Stimulated activated CD8-positive, alpha-beta memory T cell treated with anti-CD3 and anti-CD28 coated beads, Interleukin-12 subunit alpha, Interleukin-12 subunit beta, amount 100 ng/mL, for 1 hour (primary cell): Measurements from ENCODE around the gene SLC13A1.
"Not testable (repeated sequence)": the region's sequence is repeated elsewhere in the genome, so short reads cannot be mapped to it uniquely, and the experiment has no call there.

Source experiments
- DNase-seq: peaks from one replicate; pipeline ENCODE4 v3.0.0-alpha.2; 2020; ENCODE audit warnings: low read depth

Gene SLC13A1, protein sequence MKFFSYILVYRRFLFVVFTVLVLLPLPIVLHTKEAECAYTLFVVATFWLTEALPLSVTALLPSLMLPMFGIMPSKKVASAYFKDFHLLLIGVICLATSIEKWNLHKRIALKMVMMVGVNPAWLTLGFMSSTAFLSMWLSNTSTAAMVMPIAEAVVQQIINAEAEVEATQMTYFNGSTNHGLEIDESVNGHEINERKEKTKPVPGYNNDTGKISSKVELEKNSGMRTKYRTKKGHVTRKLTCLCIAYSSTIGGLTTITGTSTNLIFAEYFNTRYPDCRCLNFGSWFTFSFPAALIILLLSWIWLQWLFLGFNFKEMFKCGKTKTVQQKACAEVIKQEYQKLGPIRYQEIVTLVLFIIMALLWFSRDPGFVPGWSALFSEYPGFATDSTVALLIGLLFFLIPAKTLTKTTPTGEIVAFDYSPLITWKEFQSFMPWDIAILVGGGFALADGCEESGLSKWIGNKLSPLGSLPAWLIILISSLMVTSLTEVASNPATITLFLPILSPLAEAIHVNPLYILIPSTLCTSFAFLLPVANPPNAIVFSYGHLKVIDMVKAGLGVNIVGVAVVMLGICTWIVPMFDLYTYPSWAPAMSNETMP

DNA sequence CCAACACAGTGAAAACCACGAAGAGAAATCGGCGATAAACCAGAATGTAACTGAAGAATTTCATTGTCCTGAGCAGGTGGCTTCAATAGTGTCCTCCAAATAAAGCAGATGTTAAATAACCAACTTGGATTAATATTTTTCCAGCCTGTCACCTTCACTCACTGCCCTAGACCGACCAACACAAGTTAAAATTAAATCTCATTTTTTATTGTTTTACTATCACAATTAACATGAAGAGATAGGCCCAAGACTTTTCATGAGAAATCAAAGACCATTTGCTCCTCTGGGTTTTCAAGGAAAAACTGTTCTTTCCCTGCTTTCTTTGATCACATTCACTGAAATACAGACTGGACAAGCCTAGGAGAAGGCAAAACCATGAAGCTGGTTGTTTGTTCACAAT is at the start of gene SLC13A1:
Gene SLC13A1, minus strand, starts transcription at position 87 of the 400 bp plus-strand sequence. Its CDS starts 23 bp downstream, at position 64.
- no peak for DNase-seq

DNA sequence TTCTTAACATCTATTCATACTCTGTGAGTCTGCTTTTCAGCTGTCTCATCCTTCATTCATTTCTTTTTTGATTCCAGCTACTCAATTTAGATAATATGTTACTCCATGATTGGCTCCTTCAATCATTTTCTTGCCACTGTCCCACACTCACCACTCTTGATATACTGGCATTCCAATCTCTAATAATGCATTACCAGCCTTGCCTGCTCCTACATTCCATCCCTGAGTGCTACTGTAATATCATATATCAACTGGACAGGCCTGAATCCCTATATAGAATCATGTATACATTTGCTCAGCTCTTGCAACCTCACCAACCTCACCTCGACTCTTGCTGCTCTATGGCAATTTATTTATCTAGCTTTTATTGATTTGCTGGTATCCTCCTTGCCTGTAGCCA is 45.0 kb upstream of the SLC13A1 start:
- DNase-seq, result no peak

DNA sequence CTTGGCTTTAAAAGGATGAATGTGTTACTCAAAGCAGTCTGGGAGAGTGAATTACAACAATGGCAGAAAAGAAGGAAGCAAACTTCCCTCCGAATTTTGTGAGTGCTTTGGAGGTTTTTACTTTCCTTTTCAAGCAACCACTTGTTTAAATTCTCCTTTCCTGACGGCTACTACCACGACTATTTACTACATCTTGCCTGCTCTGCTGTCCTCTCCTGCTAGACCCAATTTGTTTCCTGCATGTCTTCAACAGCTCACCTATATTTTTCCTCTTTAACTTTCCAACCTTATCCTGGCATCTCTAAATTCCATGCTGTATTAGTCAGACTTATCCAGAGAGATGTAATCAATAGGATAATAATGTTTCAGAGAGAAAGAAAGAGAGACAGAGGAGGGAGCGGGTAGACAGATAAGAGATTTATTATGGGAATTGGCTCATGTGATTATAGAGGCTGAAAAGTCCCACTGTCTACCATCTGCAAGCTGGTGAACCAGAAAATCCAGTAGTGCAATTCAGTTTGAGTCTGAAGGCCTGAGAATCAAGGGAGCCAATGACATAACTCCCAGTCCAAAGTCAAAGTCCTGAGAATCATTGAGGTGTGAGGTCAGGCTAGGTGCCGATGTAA is 42.8 kb upstream of the SLC13A1 start:
- DNase-seq, result no peak

DNA sequence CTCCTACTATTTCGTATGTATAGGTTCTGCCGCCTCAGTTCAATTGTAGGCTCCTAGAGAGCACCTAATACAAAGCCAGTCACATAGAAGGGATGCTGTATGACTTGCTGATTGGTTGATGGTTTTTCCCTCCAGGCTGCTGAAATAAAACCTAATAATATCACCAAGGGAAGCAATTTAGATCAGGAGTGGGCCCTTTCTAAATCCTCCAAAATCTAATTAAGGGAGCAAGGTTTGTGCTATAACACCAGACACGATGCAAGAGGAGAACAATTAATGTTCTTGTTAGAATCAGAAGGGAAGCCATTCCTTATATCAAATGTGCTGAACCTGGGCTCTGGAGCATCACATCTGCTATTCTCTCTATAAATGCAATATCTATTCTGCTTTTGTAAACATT is 42.0 kb upstream of the SLC13A1 start:
- no peak for DNase-seq

DNA sequence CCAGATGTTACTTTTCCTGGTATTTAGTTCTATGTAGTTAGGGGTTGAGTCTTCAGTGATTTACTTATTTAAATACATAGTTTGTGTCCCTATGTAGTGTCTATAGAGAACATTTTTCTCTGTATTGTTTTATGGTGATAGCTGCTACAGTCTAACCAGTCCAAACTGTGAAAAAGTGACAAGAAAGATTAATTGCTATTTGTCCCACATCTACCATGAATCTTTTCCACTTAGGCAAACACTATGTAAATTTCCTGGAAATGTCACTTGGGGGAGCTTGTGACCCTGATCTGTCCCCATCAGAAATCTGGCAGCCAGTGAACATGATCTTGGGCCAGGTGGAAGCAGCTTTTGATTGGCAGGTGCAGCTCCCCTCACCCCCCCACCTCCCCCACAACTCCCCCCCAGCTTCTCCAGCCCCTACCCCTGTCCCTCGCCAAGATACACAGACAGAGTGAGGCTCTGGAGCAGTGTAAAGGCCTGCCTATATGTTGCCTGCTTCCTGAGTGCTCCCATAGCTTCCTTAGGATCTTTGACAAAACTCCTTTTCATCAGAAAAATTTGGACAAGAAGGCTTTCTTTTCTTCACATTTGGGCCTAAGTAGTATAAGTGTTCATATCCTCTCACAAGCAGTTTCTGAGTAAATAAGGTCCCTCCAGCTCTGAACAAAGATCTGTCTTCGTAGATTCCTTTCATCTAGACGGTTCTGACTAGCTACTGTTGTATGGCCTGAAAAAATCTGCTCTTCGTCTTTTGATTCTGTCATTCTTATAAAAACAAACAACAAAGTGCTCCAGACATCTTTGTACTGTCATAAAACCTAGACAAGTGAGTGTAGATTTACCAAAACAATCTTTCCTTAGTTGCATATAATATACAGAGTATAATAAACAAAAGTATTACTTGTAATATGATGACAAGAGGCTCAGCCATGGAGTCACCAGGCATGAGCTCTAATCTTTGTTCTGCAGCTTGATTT is 31.5 kb upstream of the SLC13A1 start:
- no peak for DNase-seq

DNA sequence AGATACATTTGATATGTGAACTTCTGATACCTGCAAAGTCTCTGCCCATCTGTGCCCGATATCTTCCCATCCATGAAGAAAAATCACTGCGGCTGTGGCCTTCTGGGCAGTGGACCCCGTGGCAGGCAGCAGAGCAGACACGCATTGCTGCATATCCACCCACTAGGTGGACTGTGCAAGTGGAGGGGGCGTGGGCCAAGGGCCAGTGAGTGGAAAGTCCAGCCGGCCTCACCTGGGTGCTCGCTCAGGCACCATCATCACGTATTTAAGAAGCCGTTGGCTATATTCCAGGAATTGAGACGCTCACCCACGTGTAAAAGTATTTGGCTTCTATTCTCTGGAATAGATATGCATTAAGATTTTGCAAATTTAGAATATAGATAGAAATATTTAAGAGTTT is 30.8 kb upstream of the SLC13A1 start:
- DNase-seq, result no peak

DNA sequence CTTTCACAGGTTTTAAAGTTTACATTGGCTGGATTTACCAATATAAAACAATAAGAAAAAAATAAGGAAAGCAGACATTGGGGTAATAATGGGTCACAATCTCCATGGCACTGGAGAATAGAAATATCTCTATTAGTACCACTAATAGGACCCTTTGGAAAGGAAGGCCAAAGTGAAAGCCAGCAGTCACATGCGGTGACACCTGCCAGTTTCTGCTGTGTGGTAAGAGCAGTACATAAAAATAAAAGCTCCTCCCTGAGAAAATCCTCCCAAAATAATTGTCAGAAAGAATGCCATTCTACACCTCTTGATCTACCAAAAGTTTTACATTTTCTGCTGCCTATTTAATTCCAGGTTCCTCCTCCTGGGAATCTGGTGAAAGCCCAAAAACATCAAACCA is 30.4 kb upstream of the SLC13A1 start:
- no peak for DNase-seq

DNA sequence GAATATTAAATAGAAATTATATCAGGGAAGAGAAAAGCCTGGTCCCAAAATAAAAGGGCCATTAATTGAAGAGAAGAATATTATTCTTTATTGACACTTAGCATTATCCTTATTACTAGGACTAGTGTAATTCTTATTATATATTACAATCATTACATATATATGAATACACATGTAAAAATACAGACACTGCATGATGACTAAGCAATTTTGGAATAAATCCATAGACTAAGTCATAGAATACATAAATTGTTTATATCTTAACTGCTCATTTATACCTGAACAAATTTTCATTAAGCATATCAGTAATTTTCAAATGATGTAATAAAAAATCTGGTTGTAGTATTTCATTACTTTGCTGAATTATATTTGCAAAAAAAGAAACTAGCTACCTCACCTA is 29.7 kb upstream of the SLC13A1 start:
- DNase-seq, result no peak

DNA sequence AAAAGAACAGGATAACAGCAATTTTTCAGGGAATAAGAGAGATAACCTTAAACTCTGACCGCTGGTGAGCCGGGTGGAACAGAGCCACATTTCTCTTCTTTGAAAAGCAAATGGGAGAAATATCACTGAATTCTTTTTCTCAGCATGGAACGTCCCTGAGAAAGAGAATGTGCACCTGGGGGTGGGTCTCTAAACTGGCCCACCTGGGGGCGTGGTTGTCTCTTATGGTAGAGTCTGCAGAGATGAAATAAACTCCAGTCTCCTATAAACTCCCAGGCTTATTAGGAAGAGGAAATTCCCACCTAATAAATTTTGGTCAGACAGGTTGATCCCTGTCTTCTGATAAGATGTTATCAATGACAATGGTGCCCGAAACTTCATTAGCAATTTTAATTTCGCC is 27.9 kb upstream of the SLC13A1 start:
- not testable (repeated sequence) for DNase-seq

DNA sequence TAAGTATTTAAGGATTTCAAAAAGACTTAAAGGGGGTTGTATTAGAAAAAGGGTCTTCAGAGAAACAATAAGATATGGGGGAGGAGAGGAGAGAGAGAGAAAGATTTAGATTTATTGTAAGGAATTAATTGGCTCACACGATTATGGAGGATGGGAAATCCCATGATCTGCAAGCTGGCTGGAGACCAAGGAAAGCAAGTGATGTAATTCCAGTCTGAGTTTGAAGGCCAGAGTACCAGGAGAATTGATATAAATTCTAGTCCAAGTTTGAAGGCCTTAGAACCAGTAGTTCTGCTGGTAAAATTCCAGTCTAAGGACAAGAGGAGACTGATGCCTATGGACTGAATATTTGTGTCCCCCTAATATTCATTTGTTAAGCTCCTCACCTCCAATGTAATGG is 20.6 kb upstream of the SLC13A1 start:
- no peak for DNase-seq

DNA sequence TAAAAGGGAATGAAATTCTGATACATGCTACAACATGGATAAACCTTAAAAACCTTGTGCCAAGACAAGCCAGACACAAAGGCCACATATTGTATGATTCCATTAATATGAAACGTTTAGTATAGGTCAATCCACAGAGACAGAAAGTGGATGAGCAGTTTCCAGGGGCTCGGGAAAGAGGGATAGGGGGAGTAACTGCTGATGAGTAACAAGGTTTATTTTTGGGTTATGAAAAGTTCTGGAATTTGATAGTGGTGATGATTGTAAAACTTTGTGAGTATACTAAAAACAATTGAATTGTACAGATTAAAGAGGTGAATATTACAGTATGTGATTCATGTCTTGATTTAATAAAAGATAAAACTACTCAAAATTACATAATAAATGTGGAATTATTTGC is 19.1 kb upstream of the SLC13A1 start:
- DNase-seq, result no peak

DNA sequence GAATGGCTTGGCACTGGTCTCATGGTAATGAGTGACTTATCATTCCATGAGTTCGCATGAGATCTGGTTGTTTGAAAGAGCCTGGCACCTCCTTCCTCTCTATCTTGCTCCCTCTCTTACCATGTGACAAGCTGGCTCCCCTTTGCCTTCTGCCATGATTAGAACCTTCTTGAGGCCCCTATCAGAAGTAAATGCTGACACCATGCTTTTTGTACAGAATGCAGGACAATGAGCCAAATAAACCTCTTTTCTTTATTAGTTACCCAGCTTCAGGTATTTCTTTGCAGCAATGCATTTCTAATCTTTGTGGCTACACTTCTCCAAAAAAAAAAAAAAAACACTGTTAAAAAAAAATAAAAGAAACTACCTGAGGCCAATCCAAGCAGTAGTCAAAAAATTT is 17.1 kb upstream of the SLC13A1 start:
- no peak for DNase-seq

DNA sequence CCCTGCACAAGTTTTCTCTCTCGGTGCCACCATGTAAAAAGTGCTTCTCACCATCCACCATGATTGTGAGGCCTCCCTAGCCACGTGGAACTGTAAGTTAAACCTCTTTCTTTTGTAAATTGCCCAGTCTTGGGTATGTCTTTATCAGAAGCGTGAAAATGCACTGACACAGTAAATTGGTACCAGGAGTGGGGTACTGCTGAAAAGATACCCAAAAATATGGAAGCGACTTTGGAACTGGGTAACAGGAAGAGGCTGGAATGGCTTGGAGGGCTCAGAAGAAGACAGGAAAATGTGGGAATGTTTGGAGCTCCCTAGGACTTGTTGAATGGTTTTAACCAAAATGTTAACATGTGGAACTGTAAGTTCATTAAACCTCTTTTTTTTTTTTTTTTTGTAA is 15.6 kb upstream of the SLC13A1 start:
- DNase-seq, result no peak

DNA sequence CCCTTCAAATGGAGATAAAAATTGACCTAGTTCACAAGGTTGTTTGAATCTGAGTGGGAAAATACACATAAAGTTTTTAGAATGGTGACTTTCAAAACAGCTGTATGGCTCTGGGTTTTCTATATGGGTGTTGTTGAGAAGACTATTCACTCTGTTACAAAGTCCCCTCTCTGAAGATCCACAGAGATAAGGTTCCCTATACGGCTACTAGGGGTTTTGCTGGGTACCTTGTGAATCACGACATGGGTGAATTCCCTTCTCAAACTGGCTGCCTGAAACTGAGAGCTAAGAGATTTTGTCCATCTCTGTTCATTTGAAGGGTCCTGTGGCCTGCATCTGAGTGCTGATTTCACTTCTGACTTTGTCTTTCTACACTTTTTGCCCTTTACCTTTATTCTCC is 11.8 kb upstream of the SLC13A1 start:
- DNase-seq, result no peak

DNA sequence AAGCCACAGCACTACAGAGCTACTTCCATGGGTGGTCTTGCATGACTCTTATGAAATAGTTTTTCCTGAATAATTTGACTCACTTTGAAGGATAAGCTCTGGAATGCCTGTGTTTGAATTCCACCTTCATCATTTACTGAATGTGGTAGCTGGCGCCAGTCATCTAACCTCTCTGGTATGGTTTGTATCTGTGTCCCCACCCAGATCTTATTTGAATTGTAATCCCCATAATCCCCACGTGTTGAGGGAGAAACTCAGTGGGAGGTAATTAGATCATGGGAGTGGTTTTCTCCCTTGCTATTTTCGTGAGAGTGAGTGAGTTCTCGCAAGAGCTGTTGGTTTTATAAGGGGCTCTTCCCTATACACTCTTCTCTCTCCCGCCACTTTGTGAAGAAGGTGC is 11.2 kb upstream of the SLC13A1 start:
- no peak for DNase-seq

DNA sequence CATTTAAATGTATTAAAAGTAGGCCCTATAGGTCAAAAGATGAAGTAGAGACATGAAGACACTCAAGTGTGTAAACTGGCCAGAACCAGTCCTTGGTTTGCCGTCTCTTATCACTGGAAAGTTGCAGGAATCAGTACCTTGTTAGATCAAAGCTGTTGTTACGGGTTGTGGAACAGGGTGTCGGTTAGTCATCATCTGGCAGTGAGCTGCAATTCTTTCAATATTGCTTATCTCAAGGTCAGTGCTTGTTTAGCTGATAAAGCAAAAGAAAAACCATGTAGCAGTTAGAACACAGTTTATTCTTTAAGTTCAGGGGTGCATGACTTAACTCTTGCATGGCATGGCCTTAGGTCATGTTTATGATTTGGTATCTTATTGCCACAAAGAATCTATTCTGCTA is 10.0 kb upstream of the SLC13A1 start:
- no peak for DNase-seq

DNA sequence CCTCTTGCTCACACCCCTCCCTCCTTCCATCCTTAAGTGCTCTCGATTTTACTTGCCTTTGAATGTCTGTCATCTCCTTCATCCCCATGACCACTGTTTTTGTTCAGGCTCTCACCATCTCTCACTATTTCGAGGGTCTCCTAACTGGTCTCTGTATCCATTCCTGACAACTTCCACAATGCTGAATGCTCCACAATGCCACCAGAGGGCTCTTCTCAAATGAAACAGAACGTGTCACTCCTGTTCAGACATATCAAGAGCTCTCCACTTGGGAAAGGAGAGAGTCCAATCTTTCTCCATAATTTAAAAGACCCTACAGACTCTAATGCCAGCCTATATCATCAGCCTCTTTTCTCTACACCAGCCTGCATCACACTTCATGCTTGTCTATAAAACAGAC is 9.0 kb upstream of the SLC13A1 start:
- no peak for DNase-seq

DNA sequence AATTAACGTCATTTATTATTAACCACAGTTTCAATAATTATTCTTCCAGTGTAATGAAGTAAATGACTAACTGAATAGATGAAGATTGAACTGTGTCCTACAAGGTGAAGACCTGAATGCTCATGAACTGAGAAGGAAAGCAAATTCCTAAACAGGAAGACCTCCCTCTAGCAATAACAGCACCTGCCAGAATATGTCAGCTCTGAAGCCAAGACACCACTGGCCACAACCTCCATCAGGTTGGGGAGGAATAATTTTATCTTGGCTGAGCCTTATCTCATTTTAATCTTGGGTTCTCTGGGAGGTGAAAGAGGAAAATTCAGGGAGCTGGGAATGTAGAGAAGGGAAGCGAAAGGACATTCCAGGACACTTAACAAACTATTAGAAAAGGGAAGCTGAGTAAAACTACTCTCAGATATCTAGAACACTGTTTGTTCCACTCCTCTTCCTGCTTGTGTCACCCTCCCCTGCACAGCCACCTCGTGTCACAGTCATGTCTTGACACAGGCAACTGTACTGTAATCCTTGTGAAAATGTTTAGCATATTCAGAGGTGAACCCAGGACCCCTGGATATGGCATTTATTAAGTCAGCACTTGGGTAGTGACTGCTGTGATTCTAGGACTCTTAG is 4.6 kb upstream of the SLC13A1 start:
- DNase-seq, result no peak

DNA sequence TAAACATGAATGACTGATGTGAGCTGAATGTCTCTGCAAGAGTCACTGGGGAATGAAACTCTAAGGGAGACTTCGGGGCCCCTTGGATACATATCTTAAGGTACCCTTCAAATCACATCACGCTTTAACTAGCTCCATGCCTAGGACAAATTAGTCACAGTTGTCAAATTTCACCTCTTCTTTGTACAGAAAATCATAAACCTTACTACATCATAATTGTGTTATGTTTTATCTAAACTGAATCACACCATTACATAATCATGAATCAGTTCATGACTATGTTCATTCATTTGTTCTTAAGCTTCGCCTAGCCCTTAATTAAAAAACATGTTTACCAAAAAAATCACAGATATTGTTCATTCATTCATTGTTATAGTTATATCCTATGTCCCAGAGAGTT is 2.1 kb upstream of the SLC13A1 start:
- DNase-seq, result no peak

DNA sequence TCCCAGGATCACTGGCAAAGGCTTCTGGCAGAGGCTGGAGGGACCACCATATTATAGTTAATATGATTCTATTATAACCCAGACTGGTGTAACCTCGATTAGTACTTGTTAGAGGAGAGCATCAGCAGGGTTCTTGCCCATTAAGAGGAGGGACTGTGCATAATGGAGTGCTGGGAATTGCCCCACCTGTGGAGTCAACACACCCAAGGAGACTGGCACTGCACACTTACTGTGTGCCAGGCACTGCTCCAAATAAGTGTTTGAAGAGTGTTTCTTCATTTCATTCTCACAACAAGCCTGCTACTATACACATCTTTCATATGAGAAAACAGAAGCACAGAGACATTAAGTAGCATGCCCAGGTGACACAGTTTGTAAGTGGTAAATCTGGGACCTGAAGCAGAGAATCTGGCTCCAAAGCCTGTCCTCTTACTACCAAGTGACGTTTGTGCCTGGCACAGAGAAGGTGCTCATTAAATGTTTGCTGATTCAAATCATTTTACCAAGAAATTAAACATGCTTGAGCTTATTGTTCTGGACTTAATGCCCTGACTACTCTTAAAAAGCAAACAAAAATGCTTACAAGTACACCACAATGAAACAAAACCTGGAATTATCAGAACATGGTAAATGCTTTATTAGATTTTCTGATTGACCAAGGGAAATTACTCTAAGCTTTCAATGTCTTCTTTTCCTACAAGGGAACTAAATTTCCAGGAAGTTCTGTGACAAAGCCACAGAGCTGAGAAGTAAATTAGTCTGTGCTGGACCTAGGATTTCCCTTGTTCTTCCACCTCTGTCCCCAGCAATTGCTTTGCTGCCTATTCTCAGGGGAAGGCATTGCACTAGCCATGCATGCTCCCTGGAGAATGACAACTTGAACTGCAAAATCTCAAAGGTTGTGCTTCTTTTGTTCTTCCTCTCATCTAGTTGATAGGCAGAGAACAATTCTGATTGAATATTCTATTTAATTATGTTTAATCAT is 809 bp downstream of the SLC13A1 start:
- DNase-seq, result no peak

DNA sequence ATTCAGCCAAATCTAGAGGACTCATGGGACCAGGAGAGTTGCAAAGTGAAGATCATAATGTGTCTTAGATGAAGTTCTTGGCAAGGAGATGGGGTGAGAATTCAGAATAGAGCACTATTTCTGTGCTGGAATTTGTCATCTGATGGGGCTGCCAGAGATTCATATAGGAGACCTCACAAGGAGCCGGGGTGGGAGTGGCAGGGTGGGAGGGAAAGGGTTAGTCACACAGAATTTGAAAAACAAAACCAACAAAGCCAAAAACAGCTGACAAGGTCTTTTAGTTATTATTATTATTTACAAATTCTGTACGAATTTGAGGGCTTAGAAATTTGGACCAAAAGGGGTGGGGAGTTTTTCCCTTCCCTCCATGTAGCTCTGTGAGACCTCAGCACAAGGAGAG is 1.7 kb downstream of the SLC13A1 start:
- DNase-seq, result no peak
